ENCODE results near the gene COL4A6. TPM values are rescaled to one million over a fixed set of nuclear protein-coding genes. Genes with fewer than 3 reads are reported as not detected.

The COL4A6 gene
- total RNA-seq, 4 donors from 2014 or later: 0.27 to 1.5 (median 1.1) TPM

DNA sequence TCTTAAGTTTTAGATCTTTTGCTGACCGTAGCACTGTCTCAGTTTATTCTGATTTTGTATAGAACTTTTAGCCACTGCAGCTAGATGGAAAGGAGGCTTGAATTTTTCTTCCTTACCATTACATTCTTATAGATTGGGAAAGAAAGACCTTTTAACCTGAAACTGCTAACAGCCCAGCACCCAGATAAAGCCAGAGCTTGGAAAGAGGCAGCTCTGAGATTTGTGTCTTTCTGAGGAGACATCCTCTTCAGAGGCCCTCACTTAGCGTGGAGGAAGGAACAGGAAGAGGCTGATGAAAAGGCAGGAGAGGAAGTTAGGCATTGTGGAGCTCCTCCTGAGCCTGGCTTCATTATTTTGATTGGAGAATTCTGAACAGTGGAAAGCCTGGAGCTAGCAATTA is 311.6 kb downstream of the COL4A6 start:
- H3K4me3 ChIP-seq (replicated peaks in 1 of 3): no peak overlapping the region
- H3K9me3 ChIP-seq: no peaks in the 10 kb centered on the region
- no peak overlapping the region for H3K27ac ChIP-seq
- no peaks in the 10 kb centered on the region for H3K27me3 ChIP-seq
- 88 to 92% methylated on average over 2 of the region's 2 CpGs for WGBS, 2 donors
- H3K4me1 ChIP-seq: peaks cover 0 to 3% of the 10 kb centered on the region in 2 donors
- no peaks in the 10 kb centered on the region for H3K36me3 ChIP-seq
- DNase-seq: no peak
- no peak for TF ChIP-seq POLR2A (IDR thresholded peaks at IDR 0.05)
- TF ChIP-seq, protein P1, sequence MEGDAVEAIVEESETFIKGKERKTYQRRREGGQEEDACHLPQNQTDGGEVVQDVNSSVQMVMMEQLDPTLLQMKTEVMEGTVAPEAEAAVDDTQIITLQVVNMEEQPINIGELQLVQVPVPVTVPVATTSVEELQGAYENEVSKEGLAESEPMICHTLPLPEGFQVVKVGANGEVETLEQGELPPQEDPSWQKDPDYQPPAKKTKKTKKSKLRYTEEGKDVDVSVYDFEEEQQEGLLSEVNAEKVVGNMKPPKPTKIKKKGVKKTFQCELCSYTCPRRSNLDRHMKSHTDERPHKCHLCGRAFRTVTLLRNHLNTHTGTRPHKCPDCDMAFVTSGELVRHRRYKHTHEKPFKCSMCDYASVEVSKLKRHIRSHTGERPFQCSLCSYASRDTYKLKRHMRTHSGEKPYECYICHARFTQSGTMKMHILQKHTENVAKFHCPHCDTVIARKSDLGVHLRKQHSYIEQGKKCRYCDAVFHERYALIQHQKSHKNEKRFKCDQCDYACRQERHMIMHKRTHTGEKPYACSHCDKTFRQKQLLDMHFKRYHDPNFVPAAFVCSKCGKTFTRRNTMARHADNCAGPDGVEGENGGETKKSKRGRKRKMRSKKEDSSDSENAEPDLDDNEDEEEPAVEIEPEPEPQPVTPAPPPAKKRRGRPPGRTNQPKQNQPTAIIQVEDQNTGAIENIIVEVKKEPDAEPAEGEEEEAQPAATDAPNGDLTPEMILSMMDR (IDR thresholded peaks at IDR 0.05): no peak
- intact Hi-C loops (cut with DNase I): no loop called here

DNA sequence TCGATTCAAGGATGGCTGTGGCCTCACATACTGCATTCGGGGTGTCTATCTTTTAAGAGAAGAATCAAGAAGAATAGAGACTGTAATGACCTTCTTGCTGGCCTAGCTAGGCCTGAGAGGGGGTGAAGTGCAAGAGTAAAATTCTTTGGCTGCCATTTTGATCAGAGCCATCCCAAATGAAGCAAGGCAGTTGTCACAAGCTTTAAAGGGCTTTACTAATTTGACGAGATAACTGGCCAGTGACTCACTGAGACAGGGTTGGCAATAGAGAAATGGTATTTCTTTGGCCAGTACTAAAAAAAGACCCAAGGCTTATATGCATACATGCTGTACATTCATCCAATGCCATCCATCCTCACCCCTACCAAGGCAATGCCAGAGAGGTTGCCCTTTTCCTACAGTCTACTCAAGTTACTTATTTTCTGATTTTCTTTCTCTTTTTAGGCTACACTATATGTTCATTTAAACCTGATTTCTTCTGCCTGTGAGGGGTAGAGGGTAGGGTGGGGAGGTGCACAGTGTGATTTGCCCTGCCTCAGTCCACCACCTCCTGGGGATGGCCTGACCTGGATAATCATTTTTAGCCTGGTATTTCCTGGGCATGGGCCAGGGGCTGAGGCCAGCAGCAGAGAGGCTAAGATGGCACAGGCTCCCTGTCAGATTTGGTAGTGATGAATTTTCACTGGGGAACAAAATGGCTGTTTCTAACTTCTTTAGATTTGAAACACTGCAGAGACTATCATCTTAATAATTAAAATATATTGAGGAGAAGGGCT is 314.4 kb downstream of the COL4A6 start:
- no peak for DNase-seq
- WGBS, 2 donors: 92 to 99% methylated on average over 3 of the region's 3 CpGs
- H3K4me3 ChIP-seq (replicated peaks in 1 of 3): no peak overlapping the region
- peaks cover 4 to 18% of the 10 kb centered on the region in 2 donors for H3K4me1 ChIP-seq
- H3K27me3 ChIP-seq: no peaks in the 10 kb centered on the region
- no peaks in the 10 kb centered on the region for H3K9me3 ChIP-seq
- H3K36me3 ChIP-seq: no peaks in the 10 kb centered on the region
- TF ChIP-seq POLR2A (IDR thresholded peaks at IDR 0.05): no peak
- TF ChIP-seq, protein P1 (IDR thresholded peaks at IDR 0.05): no peak
- intact Hi-C loops (cut with DNase I): no loop called here
- H3K27ac ChIP-seq: no peak overlapping the region

DNA sequence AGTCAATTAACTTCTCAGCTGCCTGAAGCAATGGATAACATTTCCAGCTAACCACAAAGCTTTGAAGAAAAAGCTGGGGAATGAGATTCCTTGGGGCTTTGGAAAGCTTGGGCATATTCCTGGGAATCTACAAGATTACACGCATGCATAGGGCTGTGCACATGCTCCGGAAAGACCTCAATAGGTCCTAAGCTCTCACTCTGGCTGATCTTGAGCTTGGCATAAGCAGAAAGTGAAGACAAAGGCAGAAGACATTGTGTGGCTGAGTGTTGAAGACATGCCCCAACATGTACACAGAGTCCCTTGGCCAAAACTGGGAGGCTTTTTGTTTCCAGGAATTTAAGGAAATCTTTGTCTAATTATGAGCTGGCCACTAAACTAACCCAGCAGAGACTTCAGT is 315.5 kb downstream of the COL4A6 start:
- no peak for TF ChIP-seq POLR2A (IDR thresholded peaks at IDR 0.05)
- TF ChIP-seq, protein P1 (IDR thresholded peaks at IDR 0.05): no peak
- 67 to 81% methylated on average over 2 of the region's 2 CpGs for WGBS, 2 donors
- intact Hi-C loops (cut with DNase I): no loop called here
- peaks cover 4 to 18% of the 10 kb centered on the region in 2 donors for H3K4me1 ChIP-seq
- no peaks in the 10 kb centered on the region for H3K27me3 ChIP-seq
- no peak overlapping the region for H3K4me3 ChIP-seq (replicated peaks in 1 of 3)
- H3K9me3 ChIP-seq: no peaks in the 10 kb centered on the region
- no peaks in the 10 kb centered on the region for H3K36me3 ChIP-seq
- no peak overlapping the region for H3K27ac ChIP-seq
- DNase-seq: no peak

DNA sequence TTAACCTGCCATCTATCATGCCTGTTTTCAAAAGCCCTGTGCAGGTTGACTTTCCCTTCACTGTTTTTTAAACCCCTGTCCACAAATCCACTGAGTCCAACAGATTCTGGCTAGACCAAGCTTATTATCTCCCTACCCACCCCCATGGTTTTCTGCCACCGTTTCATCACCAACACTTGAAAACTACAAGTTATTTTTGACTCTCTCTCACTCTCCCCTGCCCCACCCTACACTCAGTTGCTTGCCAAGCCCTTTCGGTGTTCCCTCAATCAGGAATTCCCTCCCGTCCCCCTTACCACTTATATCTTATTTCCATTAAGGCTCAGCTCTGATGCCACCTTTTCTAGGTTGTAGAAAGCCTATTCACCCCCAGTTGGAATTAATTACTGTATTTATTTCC is 316.9 kb downstream of the COL4A6 start:
- DNase-seq: peak; percentile 2 to 6
- intact Hi-C loops (cut with DNase I): no loop called here
- no peaks in the 10 kb centered on the region for H3K9me3 ChIP-seq
- TF ChIP-seq, protein P1 (IDR thresholded peaks at IDR 0.05): no peak
- no peak for TF ChIP-seq POLR2A (IDR thresholded peaks at IDR 0.05)
- no peaks in the 10 kb centered on the region for H3K27me3 ChIP-seq
- no peak overlapping the region for H3K4me3 ChIP-seq (replicated peaks in 1 of 3)
- H3K27ac ChIP-seq: no peak overlapping the region
- WGBS, 2 donors: 17 to 27% methylated on average over 3 of the region's 3 CpGs
- peaks cover 4 to 18% of the 10 kb centered on the region in 2 donors for H3K4me1 ChIP-seq
- H3K36me3 ChIP-seq: no peaks in the 10 kb centered on the region

DNA sequence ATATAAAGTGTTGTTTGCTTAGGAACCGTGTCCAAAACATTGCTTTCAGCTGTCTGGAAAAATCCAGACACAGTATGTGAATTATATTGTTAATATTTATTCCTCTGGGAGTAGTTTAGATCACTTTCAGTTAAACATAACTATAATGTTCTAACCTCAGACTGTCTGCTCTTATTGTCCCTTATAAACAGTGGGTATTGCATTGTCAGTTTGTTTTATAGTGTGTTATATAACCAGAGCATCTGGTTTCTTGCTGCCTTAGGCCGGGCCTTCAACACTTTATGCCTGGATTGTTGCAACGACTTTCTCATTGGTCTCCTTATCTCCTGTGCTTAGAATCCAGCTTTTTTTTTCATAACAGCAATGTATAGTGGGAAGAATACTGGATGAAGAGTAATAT is 320.2 kb downstream of the COL4A6 start:
- WGBS, 2 donors: 84 to 86% methylated on average over 3 of the region's 3 CpGs
- no peaks in the 10 kb centered on the region for H3K36me3 ChIP-seq
- H3K27ac ChIP-seq: no peak overlapping the region
- intact Hi-C loops (cut with DNase I): no loop called here
- TF ChIP-seq POLR2A (IDR thresholded peaks at IDR 0.05): no peak
- TF ChIP-seq, protein P1 (IDR thresholded peaks at IDR 0.05): no peak
- no peak overlapping the region for H3K4me3 ChIP-seq (replicated peaks in 1 of 3)
- H3K9me3 ChIP-seq: no peaks in the 10 kb centered on the region
- H3K27me3 ChIP-seq: no peaks in the 10 kb centered on the region
- peaks cover 4 to 18% of the 10 kb centered on the region in 2 donors for H3K4me1 ChIP-seq
- no peak for DNase-seq

Data from thyroid gland (tissue), 4 donors.